H9 (cell line): ENCODE results near the gene DDX1. TPM values are rescaled to one million over a fixed set of nuclear protein-coding genes. Genes with fewer than 3 reads are reported as not detected.

ENCODE experiments used
- DNase-seq: peaks from one replicate; pipeline ENCODE4 v3.0.0-alpha.2; 2017
- H2AFZ ChIP-seq: one replicate; pipeline ENCODE4 v1.6.1; 2013; ENCODE audit warnings: mild to moderate bottlenecking, low read length, control low read depth, moderate library complexity
- H2AK5ac ChIP-seq: 2 replicates; pipeline ENCODE4 v1.6.1; 2013; ENCODE audit warnings: low read length, control low read depth, mixed read lengths; ENCODE audit not compliant: insufficient read length
- H2BK120ac ChIP-seq: one replicate; pipeline ENCODE4 v1.6.1; 2013; ENCODE audit warnings: low read depth, mild to moderate bottlenecking, low read length, control low read depth, inconsistent platforms; ENCODE audit not compliant: poor library complexity, severe bottlenecking
- H2BK12ac ChIP-seq: 2 replicates; pipeline ENCODE4 v1.6.1; 2013; ENCODE audit warnings: low read length, control low read depth, mixed read lengths, low read depth; ENCODE audit not compliant: insufficient read length
- H2BK15ac ChIP-seq: 2 replicates; pipeline ENCODE4 v1.6.1; 2013; ENCODE audit warnings: low read depth, low read length, control low read depth
- H2BK20ac ChIP-seq: one replicate; pipeline ENCODE4 v1.6.1; 2013; ENCODE audit warnings: low read depth, mild to moderate bottlenecking, low read length, control low read depth, inconsistent platforms; ENCODE audit not compliant: poor library complexity, severe bottlenecking
- H2BK5ac ChIP-seq: 2 replicates; pipeline ENCODE4 v1.6.1; 2013; ENCODE audit warnings: low read length, control low read depth, mixed read lengths; ENCODE audit not compliant: insufficient read length
- H3K14ac ChIP-seq: 2 replicates; pipeline ENCODE4 v1.6.1; 2013; ENCODE audit warnings: low read length, control low read depth; ENCODE audit not compliant: insufficient read depth
- H3K18ac ChIP-seq: 2 replicates; pipeline ENCODE4 v1.6.1; 2013; ENCODE audit warnings: low read depth, mild to moderate bottlenecking, mixed read lengths, low read length, control low read depth; ENCODE audit not compliant: insufficient read length
- H3K23ac ChIP-seq: 2 replicates; pipeline ENCODE4 v1.6.1; 2013; ENCODE audit warnings: low read length, control low read depth, mixed read lengths, low read depth; ENCODE audit not compliant: insufficient read length
- H3K23me2 ChIP-seq: 2 replicates; pipeline ENCODE4 v1.6.1; 2013; ENCODE audit warnings: low read depth, mild to moderate bottlenecking, mixed read lengths, low read length, control low read depth; ENCODE audit not compliant: insufficient read length, poor library complexity, severe bottlenecking
- H3K27ac ChIP-seq: 2 replicates; pipeline ENCODE4 v1.5.1; 2013; ENCODE audit warnings: low read length, control low read depth, mixed read lengths, low read depth; ENCODE audit not compliant: insufficient read length
- H3K27me3 ChIP-seq: 2 replicates; pipeline ENCODE4 v1.6.1; 2013; ENCODE audit warnings: low read length, control low read depth, inconsistent platforms; ENCODE audit not compliant: insufficient read depth
- H3K4ac ChIP-seq: 2 replicates; pipeline ENCODE4 v1.6.1; 2013; ENCODE audit warnings: low read depth, mild to moderate bottlenecking, control low read depth, inconsistent platforms, low read length, moderate library complexity
- H3K4me1 ChIP-seq: 2 replicates; pipeline ENCODE4 v1.6.1; 2013; ENCODE audit warnings: low read length, control low read depth, inconsistent platforms; ENCODE audit not compliant: insufficient read depth
- H3K4me2 ChIP-seq: 2 replicates; pipeline ENCODE4 v1.6.1; 2013; ENCODE audit warnings: low read length, control low read depth, mixed read lengths; ENCODE audit not compliant: insufficient read length, insufficient read depth
- H3K56ac ChIP-seq: 2 replicates; pipeline ENCODE4 v1.6.1; 2013; ENCODE audit warnings: low read depth, mild to moderate bottlenecking, mixed read lengths, low read length, control low read depth; ENCODE audit not compliant: insufficient read length
- H3K79me1 ChIP-seq: 2 replicates; pipeline ENCODE4 v1.6.1; 2013; ENCODE audit warnings: low read depth, mild to moderate bottlenecking, moderate library complexity, low read length, control low read depth, inconsistent platforms; ENCODE audit not compliant: insufficient read depth, poor library complexity, severe bottlenecking
- H3K79me2 ChIP-seq: 2 replicates; pipeline ENCODE4 v1.6.1; 2013; ENCODE audit warnings: low read length, control low read depth, inconsistent platforms; ENCODE audit not compliant: insufficient read depth
- H3K9ac ChIP-seq: 2 replicates; pipeline ENCODE4 v1.6.1; 2013; ENCODE audit warnings: low read length, control low read depth, mixed read lengths; ENCODE audit not compliant: insufficient read length; ENCODE audit errors: extremely low read depth
- H3K9me3 ChIP-seq: one replicate; pipeline ENCODE4 v1.6.1; 2013; ENCODE audit warnings: low read depth, low read length, inconsistent platforms; ENCODE audit not compliant: control insufficient read depth
- H3T11ph ChIP-seq: one replicate; pipeline ENCODE4 v1.6.1; 2013; ENCODE audit warnings: mild to moderate bottlenecking, low read length, control low read depth, inconsistent platforms
- H4K20me1 ChIP-seq: one replicate; pipeline ENCODE4 v1.6.1; 2013; ENCODE audit not compliant: control insufficient read depth, insufficient read length, insufficient read depth
- H4K5ac ChIP-seq: 2 replicates; pipeline ENCODE4 v1.6.1; 2013; ENCODE audit warnings: low read depth, mild to moderate bottlenecking, mixed read lengths, low read length, control low read depth; ENCODE audit not compliant: insufficient read length
- H4K8ac ChIP-seq: replicated peaks from 2 replicates; pipeline ENCODE4 v1.6.1; 2013; ENCODE audit warnings: low read length, control low read depth, mixed read lengths, low read depth; ENCODE audit not compliant: insufficient read length
- H4K91ac ChIP-seq: 2 replicates; pipeline ENCODE4 v1.6.1; 2013; ENCODE audit warnings: low read depth, mild to moderate bottlenecking, moderate library complexity, mixed read lengths, low read length, control low read depth; ENCODE audit not compliant: insufficient read length
- H3K27ac Mint-ChIP-seq, 3 experiments: 2 replicates in 2 of 3; 3 replicates in 1 of 3; pipeline ENCODE4 v1.8.0; 2020 to 2021; ENCODE audit warnings: mixed read lengths in 3 of 3, mild to moderate bottlenecking in 1 of 3, moderate library complexity in 1 of 3
- H3K27me3 Mint-ChIP-seq: 2 replicates; pipeline ENCODE4 v1.8.0; 2021; ENCODE audit warnings: low read depth, mild to moderate bottlenecking, moderate library complexity, mixed read lengths
- H3K36me3 Mint-ChIP-seq, 3 experiments: 2 replicates in 2 of 3; 3 replicates in 1 of 3; pipeline ENCODE4 v1.8.0; 2020 to 2021; ENCODE audit warnings: low read depth in 3 of 3, mixed read lengths in 3 of 3; ENCODE audit not compliant: insufficient read depth in 1 of 3
- H3K4me1 Mint-ChIP-seq, 2 experiments: 2 replicates each; pipeline ENCODE4 v1.8.0; 2020; ENCODE audit warnings: mixed read lengths in 2 of 2
- H3K4me3 Mint-ChIP-seq, 2 experiments: 2 replicates in 1 of 2; 3 replicates in 1 of 2; pipeline ENCODE4 v1.8.0; 2020 to 2021; ENCODE audit warnings: mild to moderate bottlenecking in 2 of 2, mixed read lengths in 2 of 2, moderate library complexity in 1 of 2
- H3K9me3 Mint-ChIP-seq, 2 experiments: 2 replicates in 1 of 2; 3 replicates in 1 of 2; pipeline ENCODE4 v1.8.0; 2020; ENCODE audit warnings: mild to moderate bottlenecking in 2 of 2, mixed read lengths in 2 of 2, moderate library complexity in 1 of 2
- CTCF ChIP-seq: fragments of 200-600 bp; sonication (generic); conservative IDR thresholded peaks from 3 replicates; pipeline ENCODE4 v1.8.0; 2021; ENCODE audit warnings: antibody characterized with exemption, mild to moderate bottlenecking
- WGBS: extraction: QIAGEN DNeasy Blood & Tissue Kit; methylation state at CpG from one replicate; pipeline ENCODE4 v1.1.7; 2013; ENCODE audit warnings: missing lambda C conversion rate, low lambda C conversion rate, mixed read lengths; ENCODE audit not compliant: insufficient read length; ENCODE audit errors: extremely low coverage; 5-methylcytosine and 5-hydroxymethylcytosine counted together
- total RNA-seq: library from RNA; stranded (reverse); gene quantifications from 2 replicates; pipeline ENCODE4 v1.2.1, GENCODE V29; 2021

The DDX1 gene
- total RNA-seq, 1 experiment from 2014 or later, result 120 TPM

DNA sequence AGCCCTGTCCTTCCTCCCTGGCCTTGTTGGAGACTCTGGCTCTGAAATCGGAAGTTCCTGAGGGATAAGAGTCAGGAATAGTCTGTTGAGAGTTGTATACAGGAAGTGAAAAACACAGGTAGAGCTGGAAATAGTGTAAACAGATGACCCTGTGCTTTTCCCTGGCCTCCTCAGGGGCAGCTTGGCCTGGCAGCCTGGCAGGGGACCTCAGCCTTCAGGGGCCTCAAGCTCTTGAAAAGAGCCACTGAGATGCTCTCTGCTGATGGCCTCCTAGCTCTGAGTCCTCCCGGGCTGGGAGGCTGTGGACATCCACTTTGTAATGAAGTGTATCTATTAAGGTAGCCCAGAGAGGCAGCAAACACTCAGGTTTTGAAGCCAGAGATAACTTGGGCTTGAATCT, 79.3 kb downstream of the DDX1 start:
- Histone ChIP-seq H4K20me1 (no peaks in the 10 kb centered on the region), H3T11ph (no peak overlapping the region), H3K27ac (no peak overlapping the region), H4K5ac (no peak overlapping the region), H2AK5ac (no peak overlapping the region), H3K4me2 (no peak overlapping the region), H3K79me2 (no peaks in the 10 kb centered on the region), H4K8ac (no peak overlapping the region), H3K56ac (no peak overlapping the region), H2BK5ac (no peak overlapping the region), H3K4ac (no peak overlapping the region), H2BK120ac (no peak overlapping the region), H3K4me1 (no peaks in the 10 kb centered on the region; the same call in 1 of the 2 replicates), H2BK20ac (no peak overlapping the region), H3K23ac (no peak overlapping the region), H3K23me2 (no peaks in the 10 kb centered on the region), H3K18ac (no peak overlapping the region), H3K9ac (no peak overlapping the region), H3K14ac (no peak overlapping the region), H2BK12ac (no peak overlapping the region), H3K27me3 (no peaks in the 10 kb centered on the region), H2AFZ (no peak overlapping the region), H2BK15ac (no peak overlapping the region), H3K79me1 (no peaks in the 10 kb centered on the region), H4K91ac (no peak overlapping the region), H3K9me3 (no peaks in the 10 kb centered on the region)
- Mint-ChIP-seq H3K27me3 (no peaks in the 10 kb centered on the region; the same call in 1 of the 2 replicates), H3K4me1 (peaks cover 18 to 29% of the 10 kb centered on the region in 2 experiments), H3K9me3 (peaks cover 0 to 4% of the 10 kb centered on the region in 2 experiments; a peak in 2 of 5 replicates), H3K27ac (no peak overlapping the region), H3K4me3 (no peak overlapping the region), H3K36me3 (peaks cover 0 to 5% (median 0%) of the 10 kb centered on the region in 3 experiments; a peak in 3 of 7 replicates)
- no peak for DNase-seq
- TF ChIP-seq CTCF, result no peak
- WGBS, result no CpG with 5 or more reads among the region's 2 CpGs
